Left lung (tissue), 10 donors: ENCODE results near the gene LRPPRC. TPM values are rescaled to one million over a fixed set of nuclear protein-coding genes. Genes with fewer than 3 reads are reported as not detected.

Experiments
- ATAC-seq: fragments of 200-7000 bp; cut with Tn5 transposase; one replicate; pipeline ENCODE4 v1.9.1; 2020; ENCODE audit warnings: moderate library complexity
- DNase-seq, 4 donors: peaks; one replicate each; pipeline ENCODE4 v3.0.0-alpha.2; 2013 to 2020
- H3K27ac ChIP-seq, 2 donors: fragments of 200-600 bp; sonication (generic) in 1 of 2; one replicate each; pipeline versions ENCODE4 v1.5.0 to v1.8.0; 2020 to 2021
- H3K27me3 ChIP-seq, 2 donors: fragments of 200-600 bp; sonication (generic) in 1 of 2; one replicate each; pipeline versions ENCODE4 v1.5.0 to v1.8.0; 2020 to 2021
- H3K36me3 ChIP-seq, 2 donors: fragments of 200-600 bp; sonication (generic) in 1 of 2; one replicate each; pipeline versions ENCODE4 v1.5.0 to v1.8.0; 2020 to 2021
- H3K4me1 ChIP-seq, 2 donors: fragments of 200-600 bp; one replicate each; pipeline ENCODE4 v1.8.0; 2021
- H3K4me3 ChIP-seq, 2 donors: fragments of 200-600 bp; sonication (generic) in 1 of 2; one replicate each; pipeline versions ENCODE4 v1.5.0 to v1.8.0; 2020 to 2021; ENCODE audit warnings: mild to moderate bottlenecking in 1 of 2
- H3K9me3 ChIP-seq, 2 donors: fragments of 200-600 bp; sonication (generic) in 1 of 2; one replicate each; pipeline versions ENCODE4 v1.5.0 to v1.8.0; 2020 to 2021
- CTCF ChIP-seq, 2 donors: fragments of 200-600 bp; sonication (generic) in 1 of 2; IDR thresholded peaks; one replicate each; pipeline versions ENCODE4 v1.5.0 to v1.8.0; 2021; ENCODE audit warnings: antibody characterized with exemption in 2 of 2
- intact Hi-C, 2 donors: fragments of 100-400 bp; cut with DNase I; formaldehyde crosslinking; loops; one replicate each; pipeline versions ENCODE4 v1.11.2 to v1.14.2; 2022
- polyA plus RNA-seq, 6 donors: library from polyadenylated mRNA; unstranded; fragments of 120-200 nt; gene quantifications; one replicate each; pipeline ENCODE4 v1.2.1, GENCODE V29; 2013; ENCODE audit not compliant: insufficient read length in 6 of 6
- total RNA-seq, 2 donors: library from RNA; stranded (reverse); fragmentation: NEBNext Ultra II Directional; extraction: Animal tissue kit (Norgen Biotek cat#: 25700); gene quantifications; one replicate each; pipeline ENCODE4 v1.2.1, GENCODE V29; 2021
- donor health status: DM: no; HTN: yes; CAD: no.
- donor health status: DM: no; HTN: no; CAD: no.

The LRPPRC gene
- total and polyA plus RNA-seq, 8 donors: 63.1 to 112 (median 98.5) TPM

- Histone ChIP-seq H3K9me3 (no peaks in the 10 kb centered on the region), H3K27me3 (no peaks in the 10 kb centered on the region), H3K36me3 (no peaks in the 10 kb centered on the region), H3K4me3 (no peak overlapping the region), H3K4me1 (peaks cover 4 to 14% of the 10 kb centered on the region in 2 donors), H3K27ac (no peak overlapping the region)
- DNase-seq: no peak
- TF ChIP-seq CTCF (IDR thresholded peaks at IDR 0.05): no peak
- intact Hi-C loops: no loop called here
- no peak for ATAC-seq
Observed at GRCh38 chr2:43880471-43880870, 115.3 kb downstream of the LRPPRC start.

GRCh38 chr2:43879261-43879660 is 116.5 kb downstream of the LRPPRC start:
- no peak for ATAC-seq
- no peak for TF ChIP-seq CTCF (IDR thresholded peaks at IDR 0.05)
- Histone ChIP-seq H3K27me3 (no peaks in the 10 kb centered on the region), H3K36me3 (no peaks in the 10 kb centered on the region), H3K4me1 (peaks cover 4 to 14% of the 10 kb centered on the region in 2 donors), H3K9me3 (no peaks in the 10 kb centered on the region), H3K4me3 (no peak overlapping the region), H3K27ac (no peak overlapping the region)
- intact Hi-C loops: no loop called here
- DNase-seq: no peak

DNA sequence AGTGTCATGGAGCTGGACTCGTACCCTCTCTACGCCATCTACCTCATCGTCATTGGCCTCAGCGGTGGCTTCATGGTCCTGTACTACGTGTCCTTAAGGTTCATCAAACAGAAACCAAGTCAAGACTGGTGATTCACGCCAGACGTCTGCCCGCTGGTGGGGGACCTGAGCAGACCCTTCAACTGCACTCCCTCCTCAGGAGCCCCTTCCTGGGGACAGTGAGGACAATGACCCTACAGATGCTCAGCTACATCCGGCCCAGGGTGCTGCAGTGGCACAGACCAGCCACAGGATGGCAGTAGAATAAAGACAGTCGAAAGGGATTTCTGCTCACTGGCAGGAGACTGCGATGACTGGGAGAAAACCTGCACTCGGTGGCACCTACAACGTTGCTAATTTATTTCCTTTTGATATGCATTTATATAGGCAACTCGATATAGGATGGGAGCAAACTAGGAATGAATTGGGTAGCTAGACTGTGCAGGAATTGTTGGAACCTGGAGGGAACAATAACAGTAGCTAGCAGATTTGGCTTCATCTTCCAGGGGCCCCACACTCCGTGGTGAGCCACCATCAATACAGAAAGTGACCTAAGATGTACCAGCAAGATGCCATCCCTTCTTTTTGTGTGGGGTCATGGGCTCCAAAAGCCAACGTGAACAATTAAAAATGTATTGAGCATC is 117.9 kb downstream of the LRPPRC start:
- ATAC-seq (peak; percentile 92), DNase-seq (peak in 3 of 4 donors; percentile 48 to 65 (median 51))
- intact Hi-C loops: no loop called here
- Histone ChIP-seq H3K36me3 (no peaks in the 10 kb centered on the region), H3K27me3 (no peaks in the 10 kb centered on the region), H3K4me1 (peaks cover 4 to 14% of the 10 kb centered on the region in 2 donors), H3K4me3 (no peak overlapping the region), H3K27ac (no peak overlapping the region), H3K9me3 (no peaks in the 10 kb centered on the region)
- TF ChIP-seq CTCF (IDR thresholded peaks at IDR 0.05): peak; percentile 90 to 96

DNA sequence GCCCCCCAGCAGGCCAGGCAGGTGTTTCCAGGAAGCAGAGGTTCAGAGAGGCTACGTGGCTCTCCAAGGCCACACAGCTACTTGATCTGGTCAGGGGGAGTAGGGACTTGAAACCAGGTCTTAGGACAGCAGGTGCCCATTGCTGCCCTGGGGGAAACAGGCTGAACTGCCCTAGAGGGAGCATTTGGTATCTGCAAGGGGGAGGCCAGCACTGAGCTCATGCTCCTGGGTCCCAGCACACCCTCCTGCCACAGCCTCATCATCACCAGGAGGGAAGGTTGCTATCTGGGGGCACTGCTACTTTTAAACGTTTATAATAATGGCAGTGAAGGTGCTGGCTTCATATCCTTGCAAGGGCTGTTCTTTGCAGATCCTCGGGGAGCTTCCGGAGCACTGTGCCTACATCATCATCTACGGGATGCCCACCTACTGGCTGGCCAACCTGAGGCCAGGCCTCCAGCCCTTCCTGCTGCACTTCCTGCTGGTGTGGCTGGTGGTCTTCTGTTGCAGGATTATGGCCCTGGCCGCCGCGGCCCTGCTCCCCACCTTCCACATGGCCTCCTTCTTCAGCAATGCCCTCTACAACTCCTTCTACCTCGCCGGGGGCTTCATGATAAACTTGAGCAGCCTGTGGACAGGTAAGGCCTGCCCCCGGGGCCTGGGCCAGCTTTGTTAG is 120.9 kb downstream of the LRPPRC start:
- no peak for TF ChIP-seq CTCF (IDR thresholded peaks at IDR 0.05)
- no peak overlapping the region for H3K4me3 ChIP-seq
- H3K9me3 ChIP-seq: no peaks in the 10 kb centered on the region
- ATAC-seq: no peak
- peaks cover 0 to 4% of the 10 kb centered on the region in 2 donors for H3K27me3 ChIP-seq
- DNase-seq: no peak
- intact Hi-C loops: no loop called here
- H3K27ac ChIP-seq: no peak overlapping the region
- no peaks in the 10 kb centered on the region for H3K4me1 ChIP-seq
- no peaks in the 10 kb centered on the region for H3K36me3 ChIP-seq

GRCh38 chr2:43872151-43872550 is 123.6 kb downstream of the LRPPRC start:
- H3K4me1 ChIP-seq: no peaks in the 10 kb centered on the region
- DNase-seq (no peak), ATAC-seq (no peak)
- intact Hi-C loops: no loop called here
- no peak overlapping the region for H3K4me3 ChIP-seq
- peaks cover 0 to 4% of the 10 kb centered on the region in 2 donors for H3K27me3 ChIP-seq
- TF ChIP-seq CTCF (IDR thresholded peaks at IDR 0.05): no peak
- H3K36me3 ChIP-seq: no peaks in the 10 kb centered on the region
- H3K9me3 ChIP-seq: no peaks in the 10 kb centered on the region
- H3K27ac ChIP-seq: no peak overlapping the region
